B cell (primary cell): Measurements from ENCODE around the gene ZNF35. TPM values are rescaled to one million over a fixed set of nuclear protein-coding genes. Genes with fewer than 3 reads are reported as not detected.

ENCODE experiments used
- ATAC-seq: fragments of 200-7000 bp; cut with Tn5 transposase; one replicate; pipeline ENCODE4 v1.10.0; 2021; ENCODE audit warnings: low read depth, mild to moderate bottlenecking, moderate number of reproducible peaks, moderate library complexity
- CTCF ChIA-PET: fragments of 350-600 bp; sonication (Branson Sonifier 250); formaldehyde crosslinking; loops from one replicate; lab custom pipeline; 2021; ENCODE audit warnings: antibody characterized with exemption, inconsistent platforms; lab: Charles Lee
- POLR2A ChIA-PET: fragments of 350-600 bp; sonication (Branson Sonifier 250); formaldehyde crosslinking; loops from one replicate; lab custom pipeline; 2021; ENCODE audit warnings: antibody characterized with exemption; lab: Charles Lee
- DNase-seq: peaks from one replicate; pipeline ENCODE4 v3.0.0; 2013
- H2AFZ ChIP-seq: 2 replicates; pipeline ENCODE4 v1.6.1; 2012; ENCODE audit warnings: mild to moderate bottlenecking, low read depth, low read length; ENCODE audit not compliant: insufficient read depth, poor library complexity, severe bottlenecking
- H3K27ac ChIP-seq, 2 donors: 1 replicate in 1 of 2; 2 replicates in 1 of 2; pipeline ENCODE4 v1.5.1; 2012 to 2013; ENCODE audit warnings: low read length in 2 of 2, mild to moderate bottlenecking in 2 of 2, moderate library complexity in 1 of 2
- H3K27me3 ChIP-seq, 4 experiments: fragments of 200-600 bp in 1 of 4; sonication (generic) in 1 of 4; replicated peaks in 1 of 4; 1 replicate in 2 of 4; 2 replicates in 2 of 4; pipeline versions ENCODE4 v1.6.1 to v1.7.0; 2013 to 2016; ENCODE audit warnings: low read length in 3 of 4, mild to moderate bottlenecking in 2 of 4, mixed read lengths in 1 of 4, moderate library complexity in 1 of 4; ENCODE audit not compliant: insufficient read depth in 4 of 4, control insufficient read depth in 3 of 4; ENCODE audit errors: control extremely low read depth in 1 of 4
- H3K36me3 ChIP-seq, 2 experiments: replicated peaks in 1 of 2; 1 replicate in 1 of 2; 2 replicates in 1 of 2; pipeline versions ENCODE4 v1.6.1 to v1.7.1; 2013; ENCODE audit warnings: low read length in 1 of 2; ENCODE audit not compliant: insufficient read depth in 2 of 2, control insufficient read depth in 1 of 2; ENCODE audit errors: control extremely low read depth in 1 of 2, extremely low read depth in 1 of 2
- H3K4me1 ChIP-seq, 2 donors: fragments of 200-600 bp in 1 of 2; sonication (generic) in 1 of 2; 1 replicate in 1 of 2; 2 replicates in 1 of 2; pipeline versions ENCODE4 v1.5.1 to v1.6.1; 2013 to 2017; ENCODE audit warnings: low read length in 2 of 2; ENCODE audit not compliant: control insufficient read depth in 2 of 2, insufficient read depth in 2 of 2
- H3K4me2 ChIP-seq: replicated peaks from 2 replicates; pipeline ENCODE3; 2012; ENCODE audit warnings: mild to moderate bottlenecking, low read depth, low read length; ENCODE audit not compliant: poor library complexity, severe bottlenecking
- H3K4me3 ChIP-seq, 5 experiments: fragments of 200-600 bp in 1 of 5; sonication (generic) in 1 of 5; 1 replicate in 3 of 5; 2 replicates in 2 of 5; pipeline versions ENCODE4 v1.5.1 to v1.7.0; 2011 to 2016; ENCODE audit warnings: low read length in 4 of 5, mild to moderate bottlenecking in 4 of 5, low read depth in 2 of 5, control low read depth in 1 of 5, moderate library complexity in 1 of 5; ENCODE audit not compliant: insufficient read depth in 1 of 5; ENCODE audit errors: control extremely low read depth in 1 of 5, extremely low read depth in 1 of 5
- H3K79me2 ChIP-seq: fragments of 200-600 bp; sonication (generic); one replicate; pipeline ENCODE4 v1.6.0; 2016; ENCODE audit warnings: low read length; ENCODE audit not compliant: control insufficient read depth, insufficient read depth
- H3K9ac ChIP-seq: fragments of 200-600 bp; sonication (generic); 2 replicates; pipeline ENCODE4 v1.6.1; 2017; ENCODE audit warnings: mild to moderate bottlenecking, low read length, moderate library complexity
- H3K9me3 ChIP-seq, 3 donors: one replicate each; pipeline versions ENCODE4 v1.6.1 to v1.7.1; 2013; ENCODE audit warnings: low read length in 2 of 3; ENCODE audit not compliant: control insufficient read depth in 2 of 3, insufficient read depth in 1 of 3; ENCODE audit errors: control extremely low read depth in 1 of 3
- H4K20me1 ChIP-seq: 2 replicates; pipeline ENCODE4 v1.6.0; 2012; ENCODE audit warnings: mild to moderate bottlenecking, low read length; ENCODE audit not compliant: insufficient read depth, control insufficient read depth, poor library complexity, severe bottlenecking
- H3K27ac Mint-ChIP-seq: one replicate; pipeline ENCODE4 v1.8.0; 2021; ENCODE audit warnings: mixed read lengths
- H3K27me3 Mint-ChIP-seq: one replicate; pipeline ENCODE4 v1.8.0; 2021; ENCODE audit warnings: mixed read lengths
- H3K4me1 Mint-ChIP-seq: one replicate; pipeline ENCODE4 v1.8.0; 2021; ENCODE audit warnings: mixed read lengths
- H3K4me3 Mint-ChIP-seq: one replicate; pipeline ENCODE4 v1.8.0; 2021; ENCODE audit warnings: mixed read lengths
- H3K9me3 Mint-ChIP-seq: one replicate; pipeline ENCODE4 v1.8.0; 2022; ENCODE audit warnings: mixed read lengths; ENCODE audit not compliant: insufficient read depth
- EZH2 ChIP-seq: IDR thresholded peaks from 2 replicates; pipeline ENCODE4 v1.6.1; 2012; ENCODE audit warnings: borderline replicate concordance, low read depth, mild to moderate bottlenecking, moderate library complexity, low read length; ENCODE audit not compliant: insufficient read depth, poor library complexity, severe bottlenecking
- WGBS: methylation state at CpG from one replicate; pipeline ENCODE4 v1.1.5; 2013; ENCODE audit warnings: missing lambda C conversion rate; ENCODE audit not compliant: insufficient coverage; 5-methylcytosine and 5-hydroxymethylcytosine counted together
- intact Hi-C: fragments of 100-400 bp; cut with micrococcal nuclease; formaldehyde crosslinking; loops from one replicate; pipeline ENCODE4 v1.10.0; 2022
- polyA plus RNA-seq: library from polyadenylated mRNA; depleted of rRNA; stranded (reverse); fragments of >200 nt; gene quantifications from 2 replicates; pipeline ENCODE4 v1.2.3, GENCODE V29; 2012
- total RNA-seq, 2 donors: library from RNA; stranded (reverse); fragments of 120-200 nt in 1 of 2; gene quantifications; 1 replicate in 1 of 2; 2 replicates in 1 of 2; pipeline versions ENCODE4 v1.2.3 to v1.2.4, GENCODE V29; 2013 to 2022
- TF ChIP-seq, protein P1 (sequence below): fragments of 200-600 bp; IDR thresholded peaks from one replicate; pipeline ENCODE4 v1.8.0; 2022; ENCODE audit warnings: antibody characterized with exemption, mild to moderate bottlenecking

The ZNF35 gene
- total and polyA plus RNA-seq, 2 donors (not counting 1 experiment from before 2014, with no cell fraction given) = 1.4 to 12.1 TPM

DNA sequence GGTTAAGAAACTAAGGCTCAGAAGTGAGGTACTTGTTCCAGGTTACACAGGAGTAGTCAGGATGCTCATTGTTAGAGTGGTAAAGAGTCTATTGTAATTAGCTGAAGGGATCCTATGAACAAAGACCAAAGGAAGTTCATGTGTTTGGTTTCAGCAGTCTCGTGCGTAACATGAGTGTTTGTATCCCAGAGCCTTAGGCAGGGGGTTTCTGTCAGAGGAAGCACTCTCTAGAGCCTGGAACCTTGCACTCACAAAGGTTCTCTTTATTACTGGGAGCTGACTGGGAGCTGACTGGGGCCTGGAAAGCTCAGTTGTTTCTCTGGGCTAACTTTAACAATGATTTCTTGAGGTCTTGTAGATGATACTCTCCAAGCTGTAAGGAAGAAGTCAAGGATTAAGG lies 19.8 kb upstream of the ZNF35 start:
- H3K4me2 ChIP-seq = no peak overlapping the region
- no peaks in the 10 kb centered on the region for H3K9me3 ChIP-seq
- peaks cover 39% of the 10 kb centered on the region for H3K79me2 ChIP-seq
- peaks cover 26% of the 10 kb centered on the region for H3K4me1 Mint-ChIP-seq
- no peak overlapping the region for H3K9ac ChIP-seq
- no peak overlapping the region for H3K4me3 ChIP-seq
- intact Hi-C loops = no loop called here
- H3K27me3 ChIP-seq = no peaks in the 10 kb centered on the region
- ChIA-PET POLR2A (no interaction called here), CTCF (no interaction called here)
- no peak overlapping the region for H3K27ac ChIP-seq
- H4K20me1 ChIP-seq = peaks cover 20% of the 10 kb centered on the region
- no peak for ATAC-seq
- no peaks in the 10 kb centered on the region for H3K9me3 Mint-ChIP-seq
- DNase-seq = no peak
- H3K27ac Mint-ChIP-seq = no peak overlapping the region
- 95% methylated on average over 2 of the region's 2 CpGs for WGBS
- no peak overlapping the region for H3K4me3 Mint-ChIP-seq
- H3K27me3 Mint-ChIP-seq = no peaks in the 10 kb centered on the region
- H3K4me1 ChIP-seq = peaks cover 13 to 16% of the 10 kb centered on the region in 2 donors
- H2AFZ ChIP-seq = no peak overlapping the region
- peaks cover 12 to 32% of the 10 kb centered on the region in 2 experiments for H3K36me3 ChIP-seq
- TF ChIP-seq, protein P1, sequence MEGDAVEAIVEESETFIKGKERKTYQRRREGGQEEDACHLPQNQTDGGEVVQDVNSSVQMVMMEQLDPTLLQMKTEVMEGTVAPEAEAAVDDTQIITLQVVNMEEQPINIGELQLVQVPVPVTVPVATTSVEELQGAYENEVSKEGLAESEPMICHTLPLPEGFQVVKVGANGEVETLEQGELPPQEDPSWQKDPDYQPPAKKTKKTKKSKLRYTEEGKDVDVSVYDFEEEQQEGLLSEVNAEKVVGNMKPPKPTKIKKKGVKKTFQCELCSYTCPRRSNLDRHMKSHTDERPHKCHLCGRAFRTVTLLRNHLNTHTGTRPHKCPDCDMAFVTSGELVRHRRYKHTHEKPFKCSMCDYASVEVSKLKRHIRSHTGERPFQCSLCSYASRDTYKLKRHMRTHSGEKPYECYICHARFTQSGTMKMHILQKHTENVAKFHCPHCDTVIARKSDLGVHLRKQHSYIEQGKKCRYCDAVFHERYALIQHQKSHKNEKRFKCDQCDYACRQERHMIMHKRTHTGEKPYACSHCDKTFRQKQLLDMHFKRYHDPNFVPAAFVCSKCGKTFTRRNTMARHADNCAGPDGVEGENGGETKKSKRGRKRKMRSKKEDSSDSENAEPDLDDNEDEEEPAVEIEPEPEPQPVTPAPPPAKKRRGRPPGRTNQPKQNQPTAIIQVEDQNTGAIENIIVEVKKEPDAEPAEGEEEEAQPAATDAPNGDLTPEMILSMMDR = no peak
- no peak for TF ChIP-seq EZH2

DNA sequence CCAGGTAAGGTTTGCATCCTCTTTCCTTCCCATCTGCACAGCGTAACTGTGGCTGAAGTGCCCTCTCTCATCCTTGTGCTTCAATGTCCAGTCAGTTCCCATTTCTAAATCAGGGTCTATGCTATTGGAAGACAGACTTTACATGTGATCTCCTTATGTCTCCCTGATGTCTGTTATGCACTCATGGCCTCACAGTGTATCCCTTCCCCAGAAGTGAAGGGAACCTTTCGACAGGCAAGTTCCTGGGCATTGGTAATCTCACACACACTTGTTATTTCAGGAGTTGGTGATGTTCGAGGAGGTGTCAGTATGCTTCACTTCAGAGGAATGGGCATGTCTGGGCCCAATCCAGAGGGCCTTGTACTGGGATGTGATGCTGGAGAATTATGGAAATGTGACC lies 16.3 kb upstream of the ZNF35 start:
- ChIA-PET POLR2A (no interaction called here), CTCF (no interaction called here)
- Mint-ChIP-seq H3K9me3 (peaks cover 4% of the 10 kb centered on the region), H3K27ac (no peak overlapping the region), H3K27me3 (no peaks in the 10 kb centered on the region), H3K4me1 (peaks cover 6% of the 10 kb centered on the region), H3K4me3 (no peak overlapping the region)
- intact Hi-C loops = no loop called here
- Histone ChIP-seq H3K36me3 (peaks cover 19 to 42% of the 10 kb centered on the region in 2 experiments), H2AFZ (no peak overlapping the region), H3K4me2 (no peak overlapping the region), H3K4me1 (no peaks in the 10 kb centered on the region), H3K27ac (no peak overlapping the region), H3K4me3 (no peak overlapping the region), H4K20me1 (peaks cover 18% of the 10 kb centered on the region), H3K9me3 (peaks cover 0 to 3% (median 0%) of the 10 kb centered on the region in 3 donors), H3K79me2 (peaks cover 25% of the 10 kb centered on the region), H3K27me3 (no peaks in the 10 kb centered on the region), H3K9ac (no peak overlapping the region)
- ATAC-seq (no peak), DNase-seq (no peak)
- 100% methylated on average over 1 of the region's 3 CpGs for WGBS
- TF ChIP-seq, protein P1 = no peak
- TF ChIP-seq EZH2 = no peak
